GM13977 (cell line): Measurements from ENCODE around the gene PDLIM5.

Experiments
- DNase-seq: peaks from one replicate; pipeline ENCODE4 v3.0.0; 2012; ENCODE audit warnings: low spot score
- CTCF ChIP-seq: IDR thresholded peaks from 2 replicates; pipeline ENCODE4 v1.5.1; 2012; ENCODE audit warnings: mild to moderate bottlenecking, control low read depth; ENCODE audit not compliant: insufficient read depth; ENCODE audit errors: extremely low read depth, missing control alignments
- in situ Hi-C: fragments of 300-500 bp; cut with MboI; formaldehyde crosslinking; loops from one replicate; pipeline ENCODE4 v1.12.0; 2022; ENCODE audit warnings: low sequenced_read_pairs, low pct_unique_long_range_greater_than_20kb, mixed read lengths, inconsistent platforms; ENCODE audit not compliant: unreplicated experiment

PDLIM5 gene

GRCh38 chr4:94690851-94691254 is 239.1 kb downstream of the PDLIM5 start:
- in situ Hi-C loops = no loop called here
- no peak for TF ChIP-seq CTCF
- DNase-seq = no peak

GRCh38 chr4:94691552-94691951 is 239.8 kb downstream of the PDLIM5 start:
- in situ Hi-C loops = no loop called here
- no peak for DNase-seq
- TF ChIP-seq CTCF = no peak

- TF ChIP-seq CTCF = no peak
- in situ Hi-C loops = no loop called here
- no peak for DNase-seq
Measured at GRCh38 chr4:94695384-94695783, 243.6 kb downstream of the PDLIM5 start.

DNA sequence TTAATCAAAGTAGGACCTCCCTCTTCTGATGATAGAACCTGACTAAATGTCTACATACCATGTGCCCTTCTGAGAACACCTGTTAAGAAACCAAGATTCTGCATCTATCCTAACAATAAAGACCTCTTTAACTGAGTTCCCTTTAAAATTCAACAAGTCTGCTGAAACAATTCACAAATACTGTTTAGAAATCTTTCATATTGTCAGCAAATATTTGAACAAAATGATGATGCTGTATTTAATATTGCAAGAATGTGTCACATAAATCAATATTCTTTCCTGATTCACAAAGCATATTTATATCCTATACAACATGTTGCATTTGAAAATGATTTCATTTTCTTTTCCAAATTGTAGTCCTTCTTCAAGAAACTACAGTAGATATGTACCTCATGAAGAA is 246.4 kb downstream of the PDLIM5 start:
- no peak for DNase-seq
- no peak for TF ChIP-seq CTCF
- in situ Hi-C loops = no loop called here

DNA sequence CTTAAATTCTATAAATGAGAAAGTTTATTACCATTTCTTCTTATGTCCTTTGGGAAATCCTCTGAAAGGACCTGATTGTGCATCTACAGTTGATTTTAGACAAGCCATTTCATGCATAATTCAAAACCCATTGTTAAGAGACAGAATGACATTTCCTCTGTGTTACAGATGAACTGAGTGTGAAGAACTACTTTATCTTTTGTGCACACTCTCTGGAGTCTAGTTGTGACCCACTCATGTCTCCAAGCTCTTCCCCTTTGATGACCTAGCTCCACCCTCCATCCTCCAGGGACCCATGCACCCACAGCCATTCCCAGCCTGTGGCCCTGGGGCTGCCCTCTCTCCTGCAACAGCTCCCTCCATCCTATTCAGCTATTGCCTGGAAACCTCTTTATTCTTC is 248.6 kb downstream of the PDLIM5 start:
- no peak for DNase-seq
- TF ChIP-seq CTCF = no peak
- in situ Hi-C loops = no loop called here

- DNase-seq = no peak
- in situ Hi-C loops = no loop called here
- TF ChIP-seq CTCF = no peak
Measured at GRCh38 chr4:94701631-94702300, 250.0 kb downstream of the PDLIM5 start.
